HL-60 (cell line): ENCODE measurements around the gene HBQ1.

Experiments used
- DNase-seq, 2 experiments: peaks; one replicate each; pipeline ENCODE4 v3.0.0-alpha.2; 2010 to 2020; ENCODE audit warnings: low read depth in 1 of 2, low spot score in 1 of 2
- H3K27ac ChIP-seq: fragments of 250-450 bp; sonication (Bioruptor Pico); replicated peaks from 2 replicates; pipeline ENCODE4 v1.5.1; 2020; ENCODE audit warnings: mild to moderate bottlenecking, moderate library complexity
- H3K27me3 ChIP-seq: fragments of 250-450 bp; sonication (Bioruptor Pico); 2 replicates; pipeline ENCODE4 v1.5.1; 2021; ENCODE audit warnings: mild to moderate bottlenecking, moderate library complexity; ENCODE audit not compliant: insufficient read depth, poor library complexity, severe bottlenecking
- H3K4me3 ChIP-seq: replicated peaks from 2 replicates; pipeline ENCODE4 v1.5.1; 2011; ENCODE audit warnings: mild to moderate bottlenecking, control low read depth, low read length; ENCODE audit not compliant: insufficient read depth
- GABPA ChIP-seq: IDR thresholded peaks from 2 replicates; pipeline ENCODE4 v1.6.1; 2012; ENCODE audit warnings: low read depth
- POLR2AphosphoS5 ChIP-seq: IDR thresholded peaks from 2 replicates; pipeline ENCODE4 v1.6.1; 2012; ENCODE audit warnings: low read depth
- SPI1 ChIP-seq: IDR thresholded peaks from 2 replicates; pipeline ENCODE4 v1.6.1; 2012; ENCODE audit warnings: low read depth, mild to moderate bottlenecking, borderline replicate concordance
- TF ChIP-seq, protein P1 (sequence below): IDR thresholded peaks from one replicate; pipeline ENCODE4 v1.5.1; 2011; ENCODE audit warnings: low read length, control low read depth, inconsistent platforms; ENCODE audit not compliant: insufficient read depth
- TF ChIP-seq, protein P2 (sequence below): IDR thresholded peaks from 2 replicates; pipeline ENCODE4 v1.6.1; 2012; ENCODE audit warnings: low read depth; ENCODE audit not compliant: insufficient replicate concordance

The HBQ1 gene

DNA sequence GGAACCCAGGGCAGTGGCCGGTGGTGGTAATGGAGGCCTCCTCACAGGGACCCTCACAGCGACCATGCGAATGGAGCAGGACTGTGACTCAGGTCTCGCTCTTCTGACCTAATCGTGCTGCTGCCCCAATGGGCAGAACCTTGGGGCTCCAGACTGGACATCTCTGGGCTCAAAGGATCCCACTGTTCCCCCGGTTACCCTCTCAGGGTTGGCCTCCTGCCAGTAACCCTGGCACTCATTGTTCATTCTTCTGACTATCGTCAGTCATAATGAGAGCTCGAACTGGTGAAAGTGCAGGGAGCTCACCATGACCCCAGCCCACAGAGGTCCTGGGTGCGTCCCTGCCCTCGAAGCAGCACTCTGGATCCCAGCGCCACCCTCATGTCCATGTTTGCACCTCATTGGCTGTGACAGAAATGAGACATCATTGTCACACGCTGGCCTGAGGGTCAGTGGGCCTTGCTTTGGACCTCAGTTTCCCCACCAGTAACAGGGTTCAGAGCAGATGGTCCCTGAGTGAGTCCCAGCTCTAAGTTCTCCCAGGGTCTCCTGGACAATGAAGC lies 37.8 kb upstream of the HBQ1 start:
- Histone ChIP-seq H3K27ac (no peak overlapping the region), H3K27me3 (no peaks in the 10 kb centered on the region)
- no peak for DNase-seq

DNA sequence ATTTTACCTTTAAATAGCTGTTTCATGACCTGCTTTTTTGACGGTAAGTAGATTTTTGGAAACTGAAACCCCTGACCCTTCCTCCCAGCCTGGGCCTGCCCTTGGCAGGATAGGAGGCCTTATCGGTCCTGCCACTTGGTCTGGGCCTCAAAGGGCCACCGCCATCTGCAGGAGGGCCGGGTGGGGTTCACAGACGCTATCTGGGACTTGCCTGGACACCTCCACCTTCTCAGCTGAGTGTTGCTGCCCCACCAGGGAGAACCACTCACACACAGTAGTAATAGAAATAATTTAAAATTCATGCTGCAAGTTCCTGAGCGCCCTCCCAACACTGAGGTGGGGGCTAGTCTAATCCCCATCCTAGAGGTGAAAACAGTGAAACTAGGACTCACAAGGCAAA lies 37.2 kb upstream of the HBQ1 start:
- DNase-seq: no peak
- Histone ChIP-seq H3K27me3 (no peaks in the 10 kb centered on the region), H3K27ac (no peak overlapping the region), H3K4me3 (no peak overlapping the region)
- TF ChIP-seq POLR2AphosphoS5 (no peak), GABPA (no peak), SPI1 (no peak)
- TF ChIP-seq, protein P1, sequence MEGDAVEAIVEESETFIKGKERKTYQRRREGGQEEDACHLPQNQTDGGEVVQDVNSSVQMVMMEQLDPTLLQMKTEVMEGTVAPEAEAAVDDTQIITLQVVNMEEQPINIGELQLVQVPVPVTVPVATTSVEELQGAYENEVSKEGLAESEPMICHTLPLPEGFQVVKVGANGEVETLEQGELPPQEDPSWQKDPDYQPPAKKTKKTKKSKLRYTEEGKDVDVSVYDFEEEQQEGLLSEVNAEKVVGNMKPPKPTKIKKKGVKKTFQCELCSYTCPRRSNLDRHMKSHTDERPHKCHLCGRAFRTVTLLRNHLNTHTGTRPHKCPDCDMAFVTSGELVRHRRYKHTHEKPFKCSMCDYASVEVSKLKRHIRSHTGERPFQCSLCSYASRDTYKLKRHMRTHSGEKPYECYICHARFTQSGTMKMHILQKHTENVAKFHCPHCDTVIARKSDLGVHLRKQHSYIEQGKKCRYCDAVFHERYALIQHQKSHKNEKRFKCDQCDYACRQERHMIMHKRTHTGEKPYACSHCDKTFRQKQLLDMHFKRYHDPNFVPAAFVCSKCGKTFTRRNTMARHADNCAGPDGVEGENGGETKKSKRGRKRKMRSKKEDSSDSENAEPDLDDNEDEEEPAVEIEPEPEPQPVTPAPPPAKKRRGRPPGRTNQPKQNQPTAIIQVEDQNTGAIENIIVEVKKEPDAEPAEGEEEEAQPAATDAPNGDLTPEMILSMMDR: no peak
- TF ChIP-seq, protein P2, sequence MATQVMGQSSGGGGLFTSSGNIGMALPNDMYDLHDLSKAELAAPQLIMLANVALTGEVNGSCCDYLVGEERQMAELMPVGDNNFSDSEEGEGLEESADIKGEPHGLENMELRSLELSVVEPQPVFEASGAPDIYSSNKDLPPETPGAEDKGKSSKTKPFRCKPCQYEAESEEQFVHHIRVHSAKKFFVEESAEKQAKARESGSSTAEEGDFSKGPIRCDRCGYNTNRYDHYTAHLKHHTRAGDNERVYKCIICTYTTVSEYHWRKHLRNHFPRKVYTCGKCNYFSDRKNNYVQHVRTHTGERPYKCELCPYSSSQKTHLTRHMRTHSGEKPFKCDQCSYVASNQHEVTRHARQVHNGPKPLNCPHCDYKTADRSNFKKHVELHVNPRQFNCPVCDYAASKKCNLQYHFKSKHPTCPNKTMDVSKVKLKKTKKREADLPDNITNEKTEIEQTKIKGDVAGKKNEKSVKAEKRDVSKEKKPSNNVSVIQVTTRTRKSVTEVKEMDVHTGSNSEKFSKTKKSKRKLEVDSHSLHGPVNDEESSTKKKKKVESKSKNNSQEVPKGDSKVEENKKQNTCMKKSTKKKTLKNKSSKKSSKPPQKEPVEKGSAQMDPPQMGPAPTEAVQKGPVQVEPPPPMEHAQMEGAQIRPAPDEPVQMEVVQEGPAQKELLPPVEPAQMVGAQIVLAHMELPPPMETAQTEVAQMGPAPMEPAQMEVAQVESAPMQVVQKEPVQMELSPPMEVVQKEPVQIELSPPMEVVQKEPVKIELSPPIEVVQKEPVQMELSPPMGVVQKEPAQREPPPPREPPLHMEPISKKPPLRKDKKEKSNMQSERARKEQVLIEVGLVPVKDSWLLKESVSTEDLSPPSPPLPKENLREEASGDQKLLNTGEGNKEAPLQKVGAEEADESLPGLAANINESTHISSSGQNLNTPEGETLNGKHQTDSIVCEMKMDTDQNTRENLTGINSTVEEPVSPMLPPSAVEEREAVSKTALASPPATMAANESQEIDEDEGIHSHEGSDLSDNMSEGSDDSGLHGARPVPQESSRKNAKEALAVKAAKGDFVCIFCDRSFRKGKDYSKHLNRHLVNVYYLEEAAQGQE: no peak

More for the DNA sequence above, 37.8 kb upstream of the HBQ1 start:
- TF ChIP-seq, protein P1: no peak
- no peak for TF ChIP-seq POLR2AphosphoS5
- TF ChIP-seq, protein P2: no peak
- TF ChIP-seq GABPA: no peak
- TF ChIP-seq SPI1: no peak
- no peak overlapping the region for H3K4me3 ChIP-seq

DNA sequence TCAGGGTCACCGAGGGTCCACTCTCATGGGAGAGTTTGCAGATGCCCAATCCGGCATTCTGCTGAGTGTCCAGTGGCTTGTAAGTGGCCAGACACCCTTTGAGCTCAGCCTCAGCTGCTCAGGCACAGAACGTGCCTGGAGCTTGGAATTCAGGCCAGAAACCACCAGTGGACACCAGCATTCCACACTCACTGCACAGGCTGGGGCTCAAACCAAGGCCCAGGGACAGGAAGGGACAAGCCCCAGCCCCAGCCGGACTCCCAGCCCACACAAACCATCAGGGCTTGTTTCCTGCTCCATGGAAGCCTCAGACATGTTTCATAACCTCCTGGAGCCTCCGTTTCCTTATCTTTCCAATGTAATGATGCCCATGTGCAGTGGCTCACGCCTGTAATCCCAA lies 36.8 kb upstream of the HBQ1 start:
- Histone ChIP-seq H3K27ac (no peak overlapping the region), H3K4me3 (no peak overlapping the region), H3K27me3 (peaks cover under 1% of the 10 kb centered on the region)
- TF ChIP-seq POLR2AphosphoS5: no peak
- TF ChIP-seq GABPA: no peak
- TF ChIP-seq, protein P1: no peak
- no peak for TF ChIP-seq SPI1
- TF ChIP-seq, protein P2: no peak
- DNase-seq: no peak
